ENCODE data around the gene LGALS16.

DNA sequence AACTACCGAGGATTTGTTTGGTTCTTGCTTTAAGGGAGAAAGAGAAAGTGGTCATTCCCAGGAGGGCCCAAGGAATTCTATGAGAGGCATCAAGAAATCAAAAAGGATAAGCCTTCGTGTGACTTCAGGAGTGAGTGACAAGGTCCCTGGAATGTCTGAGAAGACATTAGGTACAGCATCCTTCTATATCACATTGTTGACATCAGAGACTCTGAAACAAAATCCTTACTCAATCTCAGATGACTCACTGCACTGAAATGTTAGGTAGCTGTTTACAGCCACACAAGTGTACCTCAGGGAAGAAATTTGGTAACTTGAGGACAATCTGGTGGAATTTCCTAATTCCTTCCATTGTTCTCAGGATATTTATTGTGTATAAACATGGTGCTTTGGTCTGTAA is 40.7 kb downstream of the LGALS16 start:
- TF ChIP-seq, protein P1, sequence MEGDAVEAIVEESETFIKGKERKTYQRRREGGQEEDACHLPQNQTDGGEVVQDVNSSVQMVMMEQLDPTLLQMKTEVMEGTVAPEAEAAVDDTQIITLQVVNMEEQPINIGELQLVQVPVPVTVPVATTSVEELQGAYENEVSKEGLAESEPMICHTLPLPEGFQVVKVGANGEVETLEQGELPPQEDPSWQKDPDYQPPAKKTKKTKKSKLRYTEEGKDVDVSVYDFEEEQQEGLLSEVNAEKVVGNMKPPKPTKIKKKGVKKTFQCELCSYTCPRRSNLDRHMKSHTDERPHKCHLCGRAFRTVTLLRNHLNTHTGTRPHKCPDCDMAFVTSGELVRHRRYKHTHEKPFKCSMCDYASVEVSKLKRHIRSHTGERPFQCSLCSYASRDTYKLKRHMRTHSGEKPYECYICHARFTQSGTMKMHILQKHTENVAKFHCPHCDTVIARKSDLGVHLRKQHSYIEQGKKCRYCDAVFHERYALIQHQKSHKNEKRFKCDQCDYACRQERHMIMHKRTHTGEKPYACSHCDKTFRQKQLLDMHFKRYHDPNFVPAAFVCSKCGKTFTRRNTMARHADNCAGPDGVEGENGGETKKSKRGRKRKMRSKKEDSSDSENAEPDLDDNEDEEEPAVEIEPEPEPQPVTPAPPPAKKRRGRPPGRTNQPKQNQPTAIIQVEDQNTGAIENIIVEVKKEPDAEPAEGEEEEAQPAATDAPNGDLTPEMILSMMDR (IDR thresholded peaks at IDR 0.05), result no peak
- no peak for TF ChIP-seq EP300 (IDR thresholded peaks at IDR 0.05)

All from tibial nerve (tissue), 4 donors.